Activated CD4-positive, CD25-positive, alpha-beta regulatory T cell treated with anti-CD3 and anti-CD28 coated beads, Interleukin-2, amount 50 U/mL, for 72 hours (primary cell): ENCODE results near the gene UCHL3.
A peak's percentile ranks its signal among the peaks of the same experiment; 100 is the strongest.

ENCODE experiments used
- DNase-seq: peaks from one replicate; pipeline ENCODE4 v3.0.0; 2021

The UCHL3 gene

GRCh38 chr13:75635101-75635827, 85.7 kb downstream of the UCHL3 start:
- DNase-seq, result no peak

DNA sequence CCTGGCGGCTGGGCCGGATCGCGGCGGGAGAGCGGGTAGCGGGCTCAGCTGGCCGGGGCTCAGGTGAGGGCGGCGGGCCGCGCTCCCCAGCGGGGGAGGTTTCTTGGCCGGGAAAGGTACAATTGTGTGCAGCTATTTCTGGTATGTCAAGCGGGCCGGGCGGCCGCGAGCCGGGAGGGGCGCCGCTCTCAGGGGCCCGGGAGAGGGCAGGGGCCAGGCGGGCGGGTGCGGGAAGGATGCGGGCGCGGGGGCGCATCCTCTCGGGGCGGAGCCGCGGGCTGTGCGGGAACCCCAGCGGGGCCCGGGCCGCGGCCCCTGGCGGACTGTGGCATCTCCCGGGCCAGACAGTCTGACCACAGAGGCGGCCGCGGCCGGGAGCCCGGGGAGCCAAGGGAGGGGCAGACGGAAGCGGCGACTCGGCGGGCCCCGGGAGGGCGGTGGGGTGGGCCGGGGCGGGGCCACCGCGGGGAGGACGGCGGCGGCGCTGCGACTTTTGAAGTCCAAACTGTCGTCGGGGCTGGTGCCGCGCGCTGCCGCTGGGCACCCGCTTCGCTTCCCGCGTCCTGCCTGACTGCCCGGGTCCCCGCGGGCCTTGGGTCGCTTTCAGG, 86.3 kb downstream of the UCHL3 start, which contains the start of gene LMO7:
LMO7 (plus strand) TSS at position 503 of the 608 bp plus-strand sequence. CDS start 328 bp downstream, outside the sequence.
- peak; percentile 52 for DNase-seq

DNA sequence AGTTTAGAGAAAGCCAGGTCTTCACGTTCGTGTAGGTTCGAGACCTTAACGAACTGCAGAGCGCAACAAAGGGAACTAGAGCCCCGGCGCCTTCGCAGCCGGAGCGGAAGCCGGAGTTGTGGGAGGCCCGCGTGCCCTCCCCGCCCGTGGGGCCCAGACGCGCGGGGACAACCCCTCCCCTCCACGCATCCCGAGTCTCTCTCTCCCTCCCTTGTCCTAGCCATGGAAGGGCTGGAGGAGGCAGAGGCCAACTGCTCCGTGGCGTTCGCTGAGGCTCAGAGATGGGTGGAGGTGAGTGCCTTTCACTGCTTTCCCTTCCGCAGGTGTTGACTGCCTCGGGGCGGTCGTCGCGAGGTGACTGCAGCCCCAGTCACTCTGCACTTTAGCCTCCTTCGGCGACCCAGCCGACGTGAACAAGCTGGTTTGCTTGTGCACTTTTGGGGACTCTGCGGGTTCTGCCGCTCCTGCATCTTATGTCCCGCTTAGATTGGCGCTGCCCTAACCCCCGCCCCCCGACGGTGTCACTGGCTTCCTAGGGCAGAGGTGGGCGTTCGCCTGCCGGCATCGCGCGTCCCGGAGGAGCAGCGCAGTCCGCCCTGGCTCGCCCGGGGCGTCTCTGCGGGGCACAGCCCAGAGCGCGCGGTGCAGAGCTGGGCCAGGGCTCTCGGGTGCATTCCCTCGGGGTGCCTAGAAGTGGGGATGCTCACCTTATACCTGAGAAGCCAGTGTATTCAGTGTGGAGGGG, 87.0 kb downstream of the UCHL3 start:
- DNase-seq, result peak; percentile 50

DNA sequence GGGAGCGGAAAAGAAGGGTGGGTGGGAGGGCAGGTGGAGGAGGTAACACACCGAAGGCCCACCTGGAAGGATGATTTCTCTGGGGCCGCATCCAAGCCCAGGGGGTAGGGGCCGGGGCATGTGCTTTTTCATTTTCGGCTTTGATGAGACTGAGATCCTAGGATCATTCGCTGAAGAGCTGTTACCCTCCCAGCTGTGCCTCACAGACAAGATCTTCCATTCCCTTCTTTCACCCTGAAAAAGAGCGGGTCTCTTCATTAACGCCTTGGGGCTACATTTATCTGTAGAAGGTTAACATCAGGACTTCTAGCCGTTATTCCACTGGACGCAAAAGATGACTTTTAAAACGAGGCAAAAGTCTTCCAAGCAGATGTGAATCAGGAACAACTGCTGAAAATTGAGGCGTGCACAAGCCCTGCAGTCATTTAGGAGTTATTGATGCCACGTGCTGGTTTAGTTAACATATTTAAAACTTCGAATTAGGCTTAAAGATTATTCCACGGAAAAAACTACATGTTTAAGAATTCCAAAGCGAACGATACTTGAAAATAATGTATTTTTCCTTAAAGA, 87.7 kb downstream of the UCHL3 start:
- no peak for DNase-seq

DNA sequence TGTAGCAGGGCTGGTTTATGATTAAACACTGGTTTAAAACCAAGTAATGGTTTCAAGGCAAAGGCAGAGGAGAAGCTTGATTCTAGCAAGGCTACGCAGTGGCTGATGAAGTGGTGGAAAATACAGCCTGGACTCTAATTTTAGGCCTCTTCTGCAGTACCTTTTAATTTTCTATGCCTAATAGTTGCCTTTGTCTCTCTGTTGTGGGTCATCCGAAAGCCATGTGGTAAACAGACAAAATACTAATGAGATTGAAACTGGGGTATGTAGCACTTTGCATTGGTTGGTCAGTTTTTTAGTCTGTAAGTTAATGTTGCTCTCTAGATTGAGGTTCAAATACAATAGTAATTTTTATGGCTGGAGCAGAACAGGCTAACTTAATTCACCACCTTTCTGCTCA, 89.9 kb downstream of the UCHL3 start:
- DNase-seq, result no peak

DNA sequence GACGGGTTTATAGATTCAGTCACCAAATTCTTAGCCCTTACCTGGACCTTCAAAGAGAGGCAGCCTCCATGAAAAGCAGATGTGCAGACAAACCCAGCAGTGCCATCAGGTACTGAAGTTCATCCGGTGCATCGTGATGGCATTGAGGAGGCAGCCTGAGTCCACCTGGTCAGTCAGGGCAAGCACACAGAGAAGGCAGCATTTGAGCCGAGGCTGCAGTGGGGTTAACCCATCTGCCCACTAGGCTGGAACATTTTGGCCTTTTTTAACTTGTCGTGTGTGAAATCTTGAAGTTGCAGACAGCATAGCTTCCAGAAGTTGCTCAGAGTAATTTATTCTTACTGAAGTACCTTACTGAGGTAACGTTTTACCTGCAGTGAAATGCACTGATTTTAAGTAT, 91.4 kb downstream of the UCHL3 start:
- DNase-seq, result no peak

DNA sequence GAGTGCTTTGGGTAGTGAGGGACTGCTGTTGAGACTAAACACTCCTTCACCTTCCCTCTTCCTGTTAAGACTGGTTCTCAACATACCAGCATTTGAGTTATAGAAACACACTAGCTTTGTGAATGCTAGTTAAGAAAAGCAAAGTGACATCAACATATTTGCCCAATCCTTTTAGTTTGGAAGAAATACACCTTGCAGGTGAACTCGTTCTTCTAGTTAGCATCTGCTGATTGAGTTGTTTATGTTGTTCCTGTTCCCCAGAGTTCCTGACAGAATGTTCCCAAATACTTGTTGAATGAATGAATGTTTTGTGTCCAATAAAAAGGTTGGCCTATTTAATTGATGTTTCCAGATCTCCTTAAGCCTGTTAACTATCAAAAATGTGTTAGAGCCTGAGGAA, 93.6 kb downstream of the UCHL3 start:
- DNase-seq, result no peak

DNA sequence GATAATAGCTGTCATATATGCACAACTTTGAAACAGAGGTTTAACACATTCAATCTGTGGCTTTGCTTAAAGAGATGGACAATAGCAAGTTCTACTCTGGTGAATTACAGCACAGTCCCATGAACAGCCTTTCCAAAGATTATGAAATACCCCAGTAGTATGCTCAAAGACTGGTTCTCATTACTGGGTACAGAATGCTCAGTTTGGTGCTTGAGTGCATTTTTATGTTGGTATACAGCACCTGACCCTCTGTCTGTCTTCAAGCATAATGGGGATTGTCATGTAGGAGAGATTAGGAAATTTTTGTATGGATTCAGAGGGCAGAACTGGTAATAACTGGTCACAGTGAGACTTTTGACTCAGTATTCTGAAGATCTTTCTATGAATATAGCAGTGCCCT, 94.1 kb downstream of the UCHL3 start:
- no peak for DNase-seq

- no peak for DNase-seq
Observed at GRCh38 chr13:75645141-75645540, 95.5 kb downstream of the UCHL3 start.

DNA sequence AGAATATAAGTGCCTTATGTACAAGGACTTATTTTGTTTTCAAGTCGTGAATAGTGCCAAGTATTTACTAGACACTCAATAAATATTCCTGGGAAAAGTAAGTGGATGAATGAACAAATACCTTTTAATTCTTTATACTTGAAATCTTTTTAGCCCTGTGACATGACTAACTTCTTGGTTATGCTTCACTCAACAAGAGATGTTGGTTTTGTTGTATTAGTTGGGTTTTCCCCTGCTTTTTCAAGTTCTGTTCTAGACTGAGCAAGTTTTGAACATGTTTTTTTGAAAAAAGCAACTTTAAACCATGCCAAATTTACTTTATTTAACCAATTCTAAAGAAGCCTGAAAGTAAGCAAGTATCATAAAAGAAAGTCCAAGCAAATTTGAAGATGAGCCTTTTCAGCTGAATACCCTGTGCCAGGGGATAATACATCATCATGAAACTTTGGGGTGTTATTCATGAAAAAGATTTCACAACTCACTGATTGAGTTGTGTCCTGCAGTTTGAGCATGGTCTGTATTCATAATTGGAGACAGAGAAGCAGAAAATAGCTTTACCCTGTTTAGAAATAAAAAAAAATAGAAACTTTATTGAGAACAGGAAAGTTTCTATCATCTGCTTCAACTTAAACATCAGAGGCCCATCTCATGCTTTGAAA, 97.7 kb downstream of the UCHL3 start:
- no peak for DNase-seq

- no peak for DNase-seq
Observed at GRCh38 chr13:75648446-75648845, 98.9 kb downstream of the UCHL3 start.

- no peak for DNase-seq
Observed at GRCh38 chr13:75651013-75651412, 101.4 kb downstream of the UCHL3 start.

- no peak for DNase-seq
Observed at GRCh38 chr13:75652726-75653125, 103.1 kb downstream of the UCHL3 start.
